Endometrium (tissue), 2 donors: Measurements from ENCODE around the gene CRHR1.

Source experiments
- FAIRE-seq: peaks from 2 replicates; lab custom pipeline; 2012; peaks lifted over from hg19 to GRCh38; lab: Jason Lieb, UNC
- donor health status: control.
- donor health status: control.

The CRHR1 gene

GRCh38 chr17:45790296-45790922 lies 6.3 kb downstream of the CRHR1 start:
- no peak for FAIRE-seq

- FAIRE-seq: no peak
Observed at GRCh38 chr17:45791041-45791582, 7.0 kb downstream of the CRHR1 start.

DNA sequence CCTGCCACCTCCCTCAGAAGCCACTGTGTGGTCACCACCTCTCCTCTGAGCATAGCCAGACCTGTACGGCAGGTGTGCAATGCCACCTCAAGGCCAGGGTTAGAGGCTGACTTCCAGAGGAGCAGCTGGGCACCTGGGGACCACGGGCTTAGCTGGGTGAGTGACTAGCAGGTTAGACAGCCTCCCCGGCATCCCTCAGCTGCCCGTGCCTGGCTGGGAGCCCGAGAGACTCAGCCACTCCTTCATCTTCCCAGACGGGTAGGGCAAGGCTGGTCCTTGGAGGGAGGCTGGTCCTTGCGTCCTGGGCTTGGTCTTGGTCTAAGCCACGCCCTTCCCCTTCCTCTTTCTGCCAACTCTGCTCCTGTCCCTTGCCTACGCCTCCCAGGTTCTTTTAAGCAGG lies 7.8 kb downstream of the CRHR1 start:
- FAIRE-seq: no peak

GRCh38 chr17:45792437-45792836 lies 8.3 kb downstream of the CRHR1 start:
- no peak for FAIRE-seq

GRCh38 chr17:45792995-45793755 lies 9.1 kb downstream of the CRHR1 start:
- FAIRE-seq: no peak

DNA sequence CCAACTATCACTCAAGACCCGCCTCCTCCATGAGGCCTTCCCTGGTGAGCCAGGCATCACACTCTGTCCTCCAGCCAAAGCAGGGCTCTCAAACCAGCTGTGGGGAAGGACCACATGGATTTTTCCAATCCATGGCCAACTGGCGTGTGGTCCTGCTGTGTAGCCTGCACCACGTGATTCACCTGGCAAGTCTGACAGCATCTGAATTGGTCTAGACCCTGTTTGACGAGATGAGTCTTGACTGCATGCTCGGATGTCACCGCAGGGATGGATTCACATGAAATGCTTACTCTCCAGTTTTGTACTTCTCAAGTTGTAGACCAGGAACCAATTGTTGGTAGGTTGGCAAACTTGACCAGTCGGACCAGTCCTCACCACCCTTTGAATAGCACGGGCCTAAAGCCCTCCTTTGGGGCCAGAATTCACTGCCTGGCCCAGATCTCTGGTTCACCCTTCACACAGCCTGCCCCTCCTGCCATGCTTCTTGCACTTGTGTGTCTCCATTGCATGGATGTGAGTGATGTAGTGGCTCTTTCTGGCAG lies 9.9 kb downstream of the CRHR1 start:
- no peak for FAIRE-seq

DNA sequence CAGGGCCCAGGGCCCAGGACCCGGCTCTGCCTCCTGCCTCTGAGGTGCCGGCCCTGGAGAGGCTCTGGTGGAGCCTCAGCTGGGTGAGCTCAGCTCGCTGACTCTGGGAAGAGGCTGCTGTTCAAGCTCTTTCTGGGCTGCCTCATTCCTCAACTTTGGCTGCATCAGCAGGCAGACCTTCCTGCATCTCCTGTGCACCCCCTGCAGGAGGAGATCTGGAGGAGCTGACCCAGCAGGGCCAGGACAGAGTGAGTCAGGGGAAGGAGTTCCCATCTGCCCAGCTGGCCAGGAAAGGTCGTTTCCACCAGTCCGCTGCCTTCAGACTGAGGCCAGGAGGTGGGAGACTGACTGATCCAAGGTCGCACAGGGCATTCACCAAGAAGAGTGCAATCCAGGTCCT lies 10.7 kb downstream of the CRHR1 start:
- FAIRE-seq: no peak

GRCh38 chr17:45800816-45801215 lies 16.7 kb downstream of the CRHR1 start:
- FAIRE-seq: no peak

GRCh38 chr17:45801421-45801820 lies 17.3 kb downstream of the CRHR1 start:
- no peak for FAIRE-seq

- no peak for FAIRE-seq
Observed at GRCh38 chr17:45808845-45809244, 24.7 kb downstream of the CRHR1 start.

- no peak for FAIRE-seq
Observed at GRCh38 chr17:45809499-45809898, 25.4 kb downstream of the CRHR1 start.

GRCh38 chr17:45812102-45812501 lies 28.0 kb downstream of the CRHR1 start:
- FAIRE-seq: no peak

- FAIRE-seq: no peak
Observed at GRCh38 chr17:45813048-45813725, 29.1 kb downstream of the CRHR1 start.

- FAIRE-seq: no peak
Observed at GRCh38 chr17:45814622-45815606, 30.8 kb downstream of the CRHR1 start.

DNA sequence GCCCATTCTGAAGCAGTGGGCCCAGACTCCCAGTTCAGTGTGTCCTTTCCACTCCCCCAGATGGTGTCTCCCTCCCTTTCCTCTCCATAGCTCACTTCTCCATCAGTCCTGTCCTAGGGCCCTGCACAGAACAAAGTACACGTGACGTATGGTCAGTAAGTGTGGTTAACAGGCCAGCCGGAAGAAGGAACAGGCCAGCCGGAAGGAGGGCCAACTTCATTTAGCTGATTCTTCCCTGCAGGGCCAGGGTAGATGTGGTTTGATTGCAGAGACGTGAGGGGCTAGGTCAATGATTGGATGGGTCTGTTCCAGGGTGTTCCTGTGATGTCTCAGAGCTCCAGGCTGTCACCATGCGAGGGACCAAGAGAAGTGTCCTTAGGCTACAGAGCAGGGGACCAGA lies 31.6 kb downstream of the CRHR1 start:
- FAIRE-seq: no peak

GRCh38 chr17:45818041-45818440 lies 33.9 kb downstream of the CRHR1 start:
- no peak for FAIRE-seq

- FAIRE-seq: no peak
Observed at GRCh38 chr17:45818699-45819098, 34.6 kb downstream of the CRHR1 start.

- FAIRE-seq: no peak
Observed at GRCh38 chr17:45819632-45820031, 35.5 kb downstream of the CRHR1 start.

DNA sequence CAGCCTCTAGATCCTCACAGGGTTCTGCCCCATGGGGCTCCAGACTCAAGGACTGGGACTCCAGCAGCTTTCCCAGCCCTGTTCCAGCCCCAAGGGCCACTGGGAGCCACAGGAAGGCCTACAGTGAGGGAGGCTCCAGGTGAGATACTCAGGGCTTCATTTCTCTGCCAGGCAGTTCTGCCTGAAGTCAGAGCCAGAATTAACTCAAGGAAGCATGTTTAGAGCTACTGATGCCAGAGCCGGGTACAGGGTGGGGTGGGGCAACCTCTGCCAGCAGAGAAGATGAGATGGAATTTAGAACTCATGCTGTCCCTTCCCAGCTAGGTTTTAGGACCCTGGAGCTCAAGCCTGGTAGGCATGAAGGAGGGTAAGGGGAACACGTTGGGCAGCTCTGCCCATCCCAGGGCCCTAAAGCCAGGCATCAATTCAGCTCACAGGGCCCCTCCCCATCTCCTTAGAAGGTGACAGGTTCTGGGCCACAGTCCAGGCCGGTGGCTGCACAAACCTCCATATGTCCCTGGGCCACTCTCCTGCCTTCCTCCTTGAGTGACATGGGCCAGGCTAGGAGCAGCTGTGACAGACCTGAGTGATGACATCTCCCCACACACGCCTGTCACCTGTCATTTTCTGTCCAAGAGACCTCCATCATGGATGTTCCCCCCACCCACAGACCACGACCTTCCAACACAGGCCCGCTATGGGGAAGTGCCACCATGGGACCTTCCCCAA lies 36.1 kb downstream of the CRHR1 start:
- no peak for FAIRE-seq

DNA sequence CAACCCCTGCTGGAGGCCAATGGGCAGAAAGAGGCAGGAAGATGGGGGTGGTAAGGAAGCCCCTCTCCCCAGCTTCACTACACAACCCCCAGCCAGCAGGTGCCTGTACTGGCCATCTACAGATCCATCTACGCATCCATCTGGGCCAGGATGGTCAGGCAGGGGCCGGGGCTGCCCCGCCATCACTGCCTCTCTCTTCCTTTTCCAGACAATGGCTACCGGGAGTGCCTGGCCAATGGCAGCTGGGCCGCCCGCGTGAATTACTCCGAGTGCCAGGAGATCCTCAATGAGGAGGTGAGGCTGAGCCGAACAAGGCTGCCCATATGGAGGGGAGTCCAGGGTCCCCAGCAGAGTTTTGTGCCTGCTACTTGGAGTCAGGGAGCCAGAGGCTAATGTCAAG lies 37.0 kb downstream of the CRHR1 start:
- no peak for FAIRE-seq

- FAIRE-seq: no peak
Observed at GRCh38 chr17:45823598-45823997, 39.5 kb downstream of the CRHR1 start.
